Panc1 (cell line): ENCODE results near the gene PANX2. TPM values are rescaled to one million over a fixed set of nuclear protein-coding genes. Genes with fewer than 3 reads are reported as not detected.

Source experiments
- ATAC-seq: fragments of 200-7000 bp; cut with Tn5 transposase; 2 replicates; pipeline ENCODE4 v1.9.1; 2020; ENCODE audit warnings: mild to moderate bottlenecking, moderate library complexity
- BruUV-seq: library from RNA; stranded (reverse); fragments of 400-500 nt; replicated peaks from 2 replicates; lab custom pipeline; 2021; lab: Mats Ljungman, UMichigan
- CTCF ChIA-PET: fragments of 300-600 bp; sonication (Branson Sonifier 250); formaldehyde crosslinking; loops from one replicate; lab custom pipeline; 2022; ENCODE audit warnings: antibody characterized with exemption; lab: Charles Lee
- POLR2A ChIA-PET: fragments of 300-600 bp; sonication (Branson Sonifier 250); formaldehyde crosslinking; loops from one replicate; lab custom pipeline; 2022; ENCODE audit warnings: antibody characterized with exemption; lab: Charles Lee
- DNase-seq: peaks from one replicate; pipeline ENCODE4 v3.0.0-alpha.2; 2010; ENCODE audit warnings: low read depth, low spot score
- H3K27ac ChIP-seq: 2 replicates; pipeline ENCODE4 v1.5.1; 2011; ENCODE audit warnings: mild to moderate bottlenecking, low read length, inconsistent platforms
- H3K27me3 ChIP-seq: fragments of 200-500 bp; sonication (Bioruptor generic); 2 replicates; pipeline ENCODE4 v1.6.0; 2014; ENCODE audit warnings: low read length, inconsistent platforms; ENCODE audit not compliant: control insufficient read depth, insufficient read depth
- H3K36me3 ChIP-seq: fragments of 200-500 bp; sonication (Bioruptor generic); 2 replicates; pipeline ENCODE4 v1.5.1; 2014; ENCODE audit warnings: inconsistent platforms, mild to moderate bottlenecking, low read length, moderate library complexity; ENCODE audit not compliant: control insufficient read depth, insufficient read depth
- H3K4me1 ChIP-seq: 2 replicates; pipeline ENCODE4 v1.5.1; 2011; ENCODE audit warnings: inconsistent platforms, mild to moderate bottlenecking, low read length, moderate library complexity; ENCODE audit not compliant: control insufficient read depth, insufficient read depth
- H3K4me3 ChIP-seq, 2 experiments: 2 replicates each; pipeline ENCODE4 v1.5.1; 2011 to 2012; ENCODE audit warnings: low read depth in 2 of 2, low read length in 2 of 2, mild to moderate bottlenecking in 2 of 2, inconsistent platforms in 1 of 2, moderate library complexity in 1 of 2
- H3K9me3 ChIP-seq: fragments of 200-500 bp; sonication (Bioruptor generic); 2 replicates; pipeline ENCODE4 v1.5.1; 2014; ENCODE audit warnings: low read depth, mild to moderate bottlenecking, inconsistent platforms, low read length, moderate library complexity; ENCODE audit not compliant: control insufficient read depth, insufficient read depth
- CTCF ChIP-seq: fragments of 450-650 bp; IDR thresholded peaks from 2 replicates; pipeline ENCODE4 v1.5.1; 2017; ENCODE audit warnings: mild to moderate bottlenecking
- POLR2AphosphoS5 ChIP-seq: IDR thresholded peaks from 2 replicates; pipeline ENCODE4 v1.6.1; 2012; ENCODE audit warnings: mild to moderate bottlenecking, low read depth, low read length, moderate library complexity
- REST ChIP-seq, 2 experiments: IDR thresholded peaks; 2 replicates each; pipeline ENCODE4 v1.6.1; 2011 to 2012; ENCODE audit warnings: low read depth in 2 of 2, control low read depth in 1 of 2, low read length in 1 of 2, mild to moderate bottlenecking in 1 of 2, moderate library complexity in 1 of 2; ENCODE audit not compliant: insufficient read depth in 1 of 2
- SIN3A ChIP-seq: IDR thresholded peaks from 2 replicates; pipeline ENCODE4 v1.6.1; 2012; ENCODE audit warnings: low read depth, mild to moderate bottlenecking, low read length, moderate library complexity, borderline replicate concordance; ENCODE audit not compliant: insufficient read depth
- TCF7L2 ChIP-seq: IDR thresholded peaks from 2 replicates; pipeline ENCODE4 v1.6.1; 2011; ENCODE audit warnings: mild to moderate bottlenecking, low read depth, low read length, inconsistent platforms
- in situ Hi-C: cut with HindIII; loops from 2 replicates; pipeline ENCODE4 v1.10.0; 2016; ENCODE audit warnings: low sequenced_read_pairs, low pct_unique_long_range_greater_than_20kb
- intact Hi-C: fragments of 100-400 bp; cut with micrococcal nuclease; formaldehyde crosslinking; loops from one replicate; pipeline ENCODE4 v1.10.0; 2022; ENCODE audit not compliant: unreplicated experiment
- total RNA-seq: library from RNA; stranded (reverse); gene quantifications from one replicate; pipeline ENCODE4 v1.2.1, GENCODE V29; 2021; ENCODE audit not compliant: unreplicated experiment

PANX2 gene
- total RNA-seq, 1 experiment from 2014 or later = 0.77 TPM

GRCh38 chr22:50222508-50222907 is 52.0 kb downstream of the PANX2 start:
- no peaks in the 10 kb centered on the region for H3K9me3 ChIP-seq
- ATAC-seq = no peak
- H3K4me3 ChIP-seq = no peak overlapping the region
- DNase-seq = no peak
- in situ Hi-C loops = no loop called here
- no TSS peak for BruUV-seq
- no peaks in the 10 kb centered on the region for H3K4me1 ChIP-seq
- H3K36me3 ChIP-seq = 0 out of 2 replicates have a peak, but pooled peaks cover 2% of the 10 kb centered on the region
- TF ChIP-seq POLR2AphosphoS5 = no peak
- TF ChIP-seq TCF7L2 = no peak
- no peak for TF ChIP-seq SIN3A
- TF ChIP-seq CTCF = no peak
- TF ChIP-seq REST (IDR thresholded peaks at IDR 0.05; ENCODE audit: insufficient read depth in 1 of 2, low read depth in 2 of 2, low read length in 1 of 2) = no peak
- no peaks in the 10 kb centered on the region for H3K27me3 ChIP-seq
- ChIA-PET CTCF (no interaction called here), POLR2A (no interaction called here)
- intact Hi-C loops = no loop called here
- H3K27ac ChIP-seq = no peak overlapping the region

GRCh38 chr22:50224071-50224470 is 53.5 kb downstream of the PANX2 start:
- POLR2A ChIA-PET = interaction anchor here (0.6 kb wide), 1 partner anchor 19 kb away, joined by 3 read pairs; no protein-coding TSS in a partner anchor
- no peak for TF ChIP-seq POLR2AphosphoS5
- BruUV-seq = no TSS peak

GRCh38 chr22:50225200-50225969 is 54.9 kb downstream of the PANX2 start:
- ATAC-seq = no peak
- no TSS peak for BruUV-seq
- POLR2A ChIA-PET = interaction anchor here (0.7 kb wide), 1 partner anchor 415 kb away, joined by 3 read pairs; no protein-coding TSS in a partner anchor
- H3K27ac ChIP-seq = no peak overlapping the region
- no peaks in the 10 kb centered on the region for H3K4me1 ChIP-seq
- no peaks in the 10 kb centered on the region for H3K9me3 ChIP-seq
- H3K27me3 ChIP-seq = no peaks in the 10 kb centered on the region
- no peaks in the 10 kb centered on the region for H3K36me3 ChIP-seq
- no peak overlapping the region for H3K4me3 ChIP-seq
- intact Hi-C loops = no loop called here
- no peak for DNase-seq
- CTCF ChIA-PET = no interaction called here
- in situ Hi-C loops = no loop called here
- TF ChIP-seq REST (IDR thresholded peaks at IDR 0.05; ENCODE audit: insufficient read depth in 1 of 2, low read depth in 2 of 2, low read length in 1 of 2) = no peak
- no peak for TF ChIP-seq SIN3A
- no peak for TF ChIP-seq POLR2AphosphoS5
- TF ChIP-seq CTCF = no peak
- TF ChIP-seq TCF7L2 = no peak

More at GRCh38 chr22:50224071-50224470, 53.5 kb downstream of the PANX2 start:
- CTCF ChIA-PET = no interaction called here
- Histone ChIP-seq H3K36me3 (no peaks in the 10 kb centered on the region), H3K9me3 (no peaks in the 10 kb centered on the region), H3K4me3 (no peak overlapping the region), H3K4me1 (no peaks in the 10 kb centered on the region), H3K27ac (no peak overlapping the region), H3K27me3 (no peaks in the 10 kb centered on the region)
- in situ Hi-C loops = no loop called here
- no peak for ATAC-seq
- intact Hi-C loops = no loop called here
- no peak for DNase-seq
